ENCODE data around the gene TNS1.

The TNS1 gene

DNA sequence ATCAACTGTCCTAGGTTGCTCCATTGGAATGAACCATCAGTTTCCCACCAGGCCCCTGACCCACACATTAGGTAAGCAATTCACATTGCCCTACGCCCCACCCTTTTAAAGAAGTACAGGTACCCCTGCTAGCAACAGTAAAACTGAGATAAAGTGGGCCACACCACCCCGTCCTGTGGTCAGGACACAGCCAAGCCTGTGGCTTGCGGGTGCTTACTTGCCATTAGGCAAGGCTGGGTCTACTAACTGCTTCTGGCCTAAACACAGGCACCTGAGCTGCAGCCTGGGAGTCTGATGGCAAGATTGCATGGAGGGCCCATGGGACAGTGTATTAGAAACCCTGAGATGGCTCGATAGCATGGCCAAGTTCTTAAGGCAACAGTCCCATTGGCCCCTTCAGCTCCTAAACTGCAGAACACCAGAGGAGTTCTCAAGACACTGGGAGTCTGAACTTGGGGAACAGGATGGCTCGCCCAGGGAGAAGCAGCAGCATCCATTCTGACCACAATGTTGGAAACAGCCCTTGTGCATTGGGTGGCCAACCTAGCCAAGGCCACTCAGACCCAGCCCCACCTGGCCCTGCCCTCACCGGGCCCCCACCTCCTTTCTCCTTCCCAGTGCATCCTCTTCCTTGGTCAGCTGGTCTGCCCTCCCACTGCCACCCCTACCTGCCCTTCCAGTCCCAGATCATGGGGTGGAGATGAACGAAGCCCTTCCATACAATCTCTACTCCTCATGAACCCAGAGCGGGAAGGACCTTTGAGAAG, 177.1 kb downstream of the TNS1 start:
- Histone ChIP-seq H3K27ac (no peak overlapping the region), H3K9me3 (ENCODE audit: low read depth, low read length) (no peaks in the 10 kb centered on the region), H3K4me3 (no peak overlapping the region), H3K9ac (ENCODE audit: insufficient read length) (no peak overlapping the region), H3K36me3 (ENCODE audit: insufficient read depth, low read length) (peaks cover 13% of the 10 kb centered on the region; the same call in 1 of the 2 replicates)
- TF ChIP-seq FOXP2 (optimal IDR thresholded peaks at IDR 0.05; ENCODE audit: control extremely low read depth, extremely low read length, insufficient read depth) (no peak), EZH2 (IDR thresholded peaks at IDR 0.05) (no peak), POLR2AphosphoS5 (IDR thresholded peaks at IDR 0.05; ENCODE audit: borderline replicate concordance, low read depth, low read length) (no peak)
- DNase-seq (ENCODE audit: low read depth, low spot score), result no peak

DNA sequence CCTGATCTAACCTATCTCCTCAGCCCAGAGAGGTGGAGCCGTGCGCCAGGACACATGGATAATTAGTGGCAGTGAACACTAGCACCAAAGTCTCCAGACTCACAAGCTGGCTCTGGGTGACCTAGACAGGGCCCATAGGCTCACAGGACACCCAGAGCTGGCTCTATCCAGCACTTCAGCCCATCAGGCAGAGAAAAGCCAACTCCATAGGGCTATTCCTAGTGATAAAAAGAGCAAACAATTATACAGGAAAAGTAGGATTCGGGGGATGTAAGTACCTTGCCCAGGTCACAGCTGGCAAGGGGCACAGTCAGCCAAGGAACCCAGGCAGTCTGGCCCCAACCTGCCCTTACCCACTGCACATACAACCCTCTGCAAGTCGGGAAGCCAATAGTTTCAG, 178.6 kb downstream of the TNS1 start:
- no peak for TF ChIP-seq POLR2AphosphoS5 (IDR thresholded peaks at IDR 0.05; ENCODE audit: borderline replicate concordance, low read depth, low read length)
- no peak for TF ChIP-seq EZH2 (IDR thresholded peaks at IDR 0.05)
- no peak for TF ChIP-seq FOXP2 (optimal IDR thresholded peaks at IDR 0.05; ENCODE audit: control extremely low read depth, extremely low read length, insufficient read depth)
- Histone ChIP-seq H3K27ac (no peak overlapping the region), H3K36me3 (ENCODE audit: insufficient read depth, low read length) (peaks cover 11% of the 10 kb centered on the region; the same call in 1 of the 2 replicates), H3K4me3 (no peak overlapping the region), H3K9me3 (ENCODE audit: low read depth, low read length) (no peaks in the 10 kb centered on the region), H3K9ac (ENCODE audit: insufficient read length) (no peak overlapping the region)
- no peak for DNase-seq (ENCODE audit: low read depth, low spot score)

DNA sequence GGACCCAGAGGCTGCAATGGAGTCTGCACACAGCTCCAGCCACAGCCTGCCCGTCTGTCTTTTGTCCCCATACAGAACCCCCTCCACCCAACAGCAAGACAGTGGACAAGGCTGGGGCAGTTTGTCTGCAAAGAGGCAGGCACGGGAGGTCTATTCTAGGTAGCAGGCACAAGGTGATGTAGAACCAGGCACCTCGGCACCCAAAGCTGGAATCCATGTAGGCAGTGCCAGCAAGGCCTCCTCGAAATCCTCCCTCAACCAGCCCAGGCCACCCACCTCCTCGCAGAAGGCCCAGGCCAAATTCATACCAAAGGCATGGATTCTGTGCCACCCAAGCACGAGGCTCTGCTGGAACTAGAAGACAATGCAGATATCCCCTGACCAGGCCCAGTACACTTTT, 179.2 kb downstream of the TNS1 start:
- Histone ChIP-seq H3K9ac (ENCODE audit: insufficient read length) (no peak overlapping the region), H3K36me3 (ENCODE audit: insufficient read depth, low read length) (peaks cover 16% of the 10 kb centered on the region; the same call in 1 of the 2 replicates), H3K27ac (no peak overlapping the region), H3K4me3 (no peak overlapping the region), H3K9me3 (ENCODE audit: low read depth, low read length) (no peaks in the 10 kb centered on the region)
- no peak for TF ChIP-seq POLR2AphosphoS5 (IDR thresholded peaks at IDR 0.05; ENCODE audit: borderline replicate concordance, low read depth, low read length)
- no peak for TF ChIP-seq EZH2 (IDR thresholded peaks at IDR 0.05)
- no peak for TF ChIP-seq FOXP2 (optimal IDR thresholded peaks at IDR 0.05; ENCODE audit: control extremely low read depth, extremely low read length, insufficient read depth)
- no peak for DNase-seq (ENCODE audit: low read depth, low spot score)

DNA sequence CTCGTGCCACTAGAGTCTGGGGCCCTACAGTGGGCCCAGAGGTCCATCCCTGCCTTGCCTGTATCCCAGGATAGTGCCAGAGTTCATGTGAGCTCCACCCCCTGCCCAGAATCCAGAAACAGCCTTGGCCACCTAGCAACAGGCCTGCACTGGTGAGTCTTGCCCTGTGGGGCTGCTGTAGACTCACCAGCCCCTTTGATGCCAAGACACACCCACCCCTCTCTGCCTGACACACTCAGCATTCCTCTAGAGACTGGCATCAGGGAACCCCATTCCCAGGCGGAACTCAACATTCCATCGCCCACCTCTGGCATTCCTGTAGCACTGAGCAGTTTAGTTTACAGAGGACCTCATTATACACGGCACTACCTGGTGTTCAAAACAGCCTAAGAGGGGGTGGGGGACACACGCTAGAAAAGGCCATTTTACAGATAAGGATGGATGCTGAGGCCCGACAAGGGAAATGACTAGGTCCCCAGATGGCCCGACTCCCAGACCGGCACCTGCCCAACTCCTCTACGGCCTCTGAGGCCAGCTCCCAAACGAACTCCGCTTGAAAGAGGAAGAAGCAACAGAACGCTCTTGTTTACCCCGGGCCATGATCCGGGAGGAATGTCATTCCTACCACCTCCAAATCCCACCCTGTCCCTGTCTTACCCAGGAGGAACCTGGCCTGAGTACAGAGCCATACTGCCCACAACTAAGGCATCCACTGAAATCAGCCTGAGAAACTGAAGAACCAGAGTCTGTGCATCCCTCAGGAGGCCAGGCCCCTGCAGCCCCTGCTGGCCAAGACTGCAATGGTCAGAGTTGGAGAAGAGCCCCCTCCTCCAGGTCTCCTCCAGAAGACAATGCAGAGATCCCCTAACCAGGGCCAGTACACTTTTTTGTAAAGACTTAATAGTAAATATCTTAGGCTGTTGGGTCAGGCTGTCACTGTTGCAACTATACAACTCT, 180.2 kb downstream of the TNS1 start:
- no peak for DNase-seq (ENCODE audit: low read depth, low spot score)
- no peak for TF ChIP-seq POLR2AphosphoS5 (IDR thresholded peaks at IDR 0.05; ENCODE audit: borderline replicate concordance, low read depth, low read length)
- Histone ChIP-seq H3K27ac (no peak overlapping the region), H3K9me3 (ENCODE audit: low read depth, low read length) (no peaks in the 10 kb centered on the region), H3K4me3 (no peak overlapping the region), H3K9ac (ENCODE audit: insufficient read length) (no peak overlapping the region), H3K36me3 (ENCODE audit: insufficient read depth, low read length) (peaks cover 27% of the 10 kb centered on the region)

DNA sequence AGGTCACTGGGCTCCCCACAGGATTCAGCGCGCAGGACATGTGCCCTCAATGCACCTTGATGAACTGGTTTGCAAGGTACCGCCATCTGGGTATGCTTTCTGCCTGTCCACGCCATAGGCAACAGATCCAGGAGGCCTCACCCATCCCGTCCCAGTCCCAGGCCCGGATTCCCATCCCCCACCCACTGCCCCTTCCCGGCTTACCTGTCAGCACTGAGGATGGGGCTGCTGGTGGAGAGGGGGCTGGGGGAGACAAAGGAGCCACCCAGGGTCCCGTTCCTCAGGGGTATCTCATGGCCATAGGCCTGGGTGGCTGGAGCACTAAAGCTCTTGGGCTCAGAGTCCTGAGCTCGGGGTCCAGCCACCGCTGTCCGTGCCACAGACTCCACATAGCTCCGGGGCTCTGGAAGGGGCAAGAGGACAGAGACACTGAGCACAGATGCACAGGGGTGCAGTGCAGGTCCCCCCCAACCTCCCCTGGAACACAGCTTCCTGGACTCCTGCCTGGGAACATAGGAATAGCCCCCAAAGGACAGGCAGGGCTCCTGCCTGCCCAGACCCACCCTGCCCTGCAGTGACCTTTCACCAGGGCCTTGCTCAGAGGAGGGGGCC, 181.2 kb downstream of the TNS1 start:
- Histone ChIP-seq H3K9ac (ENCODE audit: insufficient read length) (no peak overlapping the region), H3K9me3 (ENCODE audit: low read depth, low read length) (no peaks in the 10 kb centered on the region), H3K36me3 (ENCODE audit: insufficient read depth, low read length) (peaks cover 36% of the 10 kb centered on the region), H3K27ac (no peak overlapping the region), H3K4me3 (no peak overlapping the region)
- no peak for DNase-seq (ENCODE audit: low read depth, low spot score)
- TF ChIP-seq POLR2AphosphoS5 (IDR thresholded peaks at IDR 0.05; ENCODE audit: borderline replicate concordance, low read depth, low read length) (no peak), EZH2 (IDR thresholded peaks at IDR 0.05) (no peak), FOXP2 (optimal IDR thresholded peaks at IDR 0.05; ENCODE audit: control extremely low read depth, extremely low read length, insufficient read depth) (no peak)

DNA sequence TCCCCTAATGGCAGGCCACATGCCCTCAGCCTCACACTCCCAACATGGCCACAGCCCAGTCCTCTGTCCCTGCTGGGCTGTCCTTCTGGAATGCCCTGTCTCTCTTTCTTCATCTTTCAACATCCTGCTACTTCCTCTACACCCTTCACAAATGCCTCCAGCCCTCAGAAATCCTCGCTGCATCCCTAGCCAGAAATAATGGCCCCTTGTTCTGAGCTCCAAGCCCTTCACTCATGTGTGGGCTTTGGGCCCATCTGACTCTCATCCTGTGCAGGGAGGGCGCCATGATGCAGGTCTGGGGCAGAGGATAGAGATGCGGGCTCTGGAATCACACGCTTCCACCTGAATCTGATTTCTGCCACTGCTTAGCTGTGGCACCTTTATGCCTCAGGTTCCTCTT, 181.9 kb downstream of the TNS1 start:
- H3K4me3 ChIP-seq, result no peak overlapping the region
- DNase-seq (ENCODE audit: low read depth, low spot score), result no peak
- peaks cover 42% of the 10 kb centered on the region for H3K36me3 ChIP-seq (ENCODE audit: insufficient read depth, low read length)
- TF ChIP-seq FOXP2 (optimal IDR thresholded peaks at IDR 0.05; ENCODE audit: control extremely low read depth, extremely low read length, insufficient read depth) (no peak), POLR2AphosphoS5 (IDR thresholded peaks at IDR 0.05; ENCODE audit: borderline replicate concordance, low read depth, low read length) (no peak), EZH2 (IDR thresholded peaks at IDR 0.05) (no peak)
- no peak overlapping the region for H3K9ac ChIP-seq (ENCODE audit: insufficient read length)
- no peak overlapping the region for H3K27ac ChIP-seq
- no peaks in the 10 kb centered on the region for H3K9me3 ChIP-seq (ENCODE audit: low read depth, low read length)

DNA sequence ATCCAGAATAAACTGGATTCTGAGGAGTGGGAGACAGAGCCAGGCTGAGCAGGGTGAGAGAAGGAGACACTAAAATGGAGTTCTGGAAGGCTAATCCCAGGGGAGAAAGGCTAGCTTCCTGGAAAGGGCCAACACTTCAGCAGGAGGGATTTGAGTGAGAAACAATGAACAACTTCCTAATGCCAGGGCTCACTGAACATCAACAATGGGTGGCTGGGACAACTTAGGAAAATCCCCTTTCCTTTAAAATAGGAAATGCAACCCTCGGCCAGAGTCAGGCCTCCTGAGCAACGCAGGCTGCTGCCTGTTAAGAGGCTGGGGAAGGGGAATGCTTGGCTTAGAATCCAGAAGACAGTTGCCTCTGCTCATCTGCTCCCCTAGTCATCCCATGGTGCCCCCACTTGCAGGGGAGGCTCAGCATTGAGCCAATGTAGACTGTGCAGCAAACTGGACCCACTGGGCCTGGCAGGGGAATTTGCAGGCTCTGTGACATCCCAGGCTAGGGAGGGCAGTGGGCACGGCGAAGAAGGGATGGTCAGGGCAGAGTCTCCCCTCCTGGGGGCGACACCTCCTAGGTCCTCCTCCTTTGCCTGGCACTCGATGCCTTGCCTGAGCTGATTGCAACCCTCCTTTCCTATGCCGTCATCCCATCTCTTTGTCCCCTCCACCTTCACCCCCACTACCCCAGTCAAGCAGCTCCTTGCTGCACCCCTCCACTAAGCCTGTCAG, 182.5 kb downstream of the TNS1 start:
- Histone ChIP-seq H3K27ac (no peak overlapping the region), H3K9me3 (ENCODE audit: low read depth, low read length) (no peaks in the 10 kb centered on the region), H3K36me3 (ENCODE audit: insufficient read depth, low read length) (peaks cover 48% of the 10 kb centered on the region), H3K9ac (ENCODE audit: insufficient read length) (no peak overlapping the region), H3K4me3 (no peak overlapping the region)
- no peak for TF ChIP-seq POLR2AphosphoS5 (IDR thresholded peaks at IDR 0.05; ENCODE audit: borderline replicate concordance, low read depth, low read length)
- TF ChIP-seq EZH2 (IDR thresholded peaks at IDR 0.05), result no peak
- TF ChIP-seq FOXP2 (optimal IDR thresholded peaks at IDR 0.05; ENCODE audit: control extremely low read depth, extremely low read length, insufficient read depth), result no peak
- no peak for DNase-seq (ENCODE audit: low read depth, low spot score)

All from SK-N-MC (cell line).